ENCODE data around the gene LUZP2.
"Not testable (repeated sequence)": the region's sequence is repeated elsewhere in the genome, so short reads cannot be mapped to it uniquely, and the experiment has no call there.

The LUZP2 gene

DNA sequence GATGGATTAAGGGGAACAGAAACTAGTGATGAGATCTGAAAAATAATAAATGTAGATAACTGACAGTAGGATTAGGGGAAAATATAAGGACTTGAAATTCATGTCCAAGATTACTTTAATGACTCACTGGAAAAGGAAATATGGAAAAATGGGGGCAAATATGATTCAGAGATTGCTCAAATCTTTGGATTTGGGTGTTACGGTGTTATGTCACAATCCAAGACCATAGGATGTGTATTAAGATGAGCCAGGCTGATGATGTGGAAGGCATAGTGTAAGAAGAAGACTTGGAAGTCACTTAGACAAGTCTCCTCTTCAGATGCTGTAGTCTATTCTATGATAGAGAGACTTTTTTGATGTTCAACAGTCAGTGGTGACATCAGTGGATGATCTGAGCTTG, 323.7 kb downstream of the LUZP2 start:
- DNase-seq (ENCODE audit: low read depth in 3 of 3): no peak

DNA sequence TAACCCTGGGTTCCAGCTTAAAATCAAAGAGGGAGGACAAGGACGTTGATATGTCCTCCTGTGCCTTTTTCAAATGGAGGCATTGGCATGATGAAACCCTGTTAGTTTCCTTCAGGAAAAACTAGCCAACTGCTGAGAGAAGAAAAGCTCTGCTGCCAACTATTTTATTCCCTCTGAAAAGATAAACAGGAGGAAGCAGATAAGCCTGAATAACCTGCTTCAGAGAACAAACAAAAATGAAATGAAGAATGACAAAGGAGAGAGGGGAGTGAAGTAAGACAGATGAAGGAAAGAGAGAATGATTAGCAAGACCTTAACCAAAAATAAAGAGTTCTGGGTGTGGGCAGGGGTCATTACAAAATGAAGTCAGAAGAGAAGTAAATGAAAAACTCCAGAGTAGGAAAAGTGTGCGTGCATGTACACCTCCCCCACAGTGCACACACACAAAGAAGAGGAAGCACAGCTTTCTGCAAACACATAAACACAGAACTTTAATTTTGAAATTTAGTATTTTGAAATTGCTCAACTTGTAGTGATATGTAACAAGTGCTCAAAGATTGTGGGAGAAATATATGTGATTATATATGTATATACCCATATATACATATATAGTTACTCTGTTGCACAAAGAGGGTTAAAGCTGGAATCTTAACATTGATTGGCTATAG, 332.2 kb downstream of the LUZP2 start:
- no peak for DNase-seq (ENCODE audit: low read depth in 3 of 3)

DNA sequence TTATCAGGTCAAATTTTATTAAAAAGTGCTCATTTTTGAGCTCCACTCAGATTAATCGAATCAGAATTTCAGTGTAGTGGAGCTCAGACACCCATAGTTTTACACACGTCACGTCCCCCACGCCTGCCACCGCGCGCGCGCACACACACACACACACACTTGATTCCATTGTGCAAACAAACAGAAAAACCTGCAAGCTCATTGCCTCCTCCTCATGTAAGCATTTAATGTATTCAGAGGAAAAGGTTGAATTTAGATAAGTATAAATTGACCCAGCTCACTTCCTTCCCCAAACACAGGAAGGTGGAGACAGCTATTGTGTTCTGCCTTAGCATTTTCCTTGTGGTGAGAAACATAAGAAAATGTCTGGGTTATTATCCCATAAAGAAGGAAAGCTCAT, 336.7 kb downstream of the LUZP2 start:
- DNase-seq (ENCODE audit: low read depth in 3 of 3): no peak

DNA sequence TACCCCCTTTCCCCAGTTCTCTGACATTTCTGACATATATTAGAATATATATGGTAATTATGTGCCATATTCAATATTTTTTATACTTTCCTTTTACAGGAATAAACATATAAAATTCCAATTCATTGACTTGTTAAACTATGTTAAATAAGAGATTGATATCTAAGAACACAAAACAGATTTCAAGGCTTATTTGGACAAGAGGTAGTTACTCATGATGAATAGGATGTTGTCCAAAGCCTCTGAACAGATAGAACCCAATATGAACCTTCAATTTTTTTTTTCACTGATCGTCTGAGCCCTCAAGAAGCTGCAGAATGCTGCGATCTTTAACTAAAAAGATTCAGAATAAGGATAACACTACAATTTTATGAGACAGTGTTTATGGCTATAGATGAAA, 340.3 kb downstream of the LUZP2 start:
- DNase-seq (ENCODE audit: low read depth in 3 of 3): no peak

DNA sequence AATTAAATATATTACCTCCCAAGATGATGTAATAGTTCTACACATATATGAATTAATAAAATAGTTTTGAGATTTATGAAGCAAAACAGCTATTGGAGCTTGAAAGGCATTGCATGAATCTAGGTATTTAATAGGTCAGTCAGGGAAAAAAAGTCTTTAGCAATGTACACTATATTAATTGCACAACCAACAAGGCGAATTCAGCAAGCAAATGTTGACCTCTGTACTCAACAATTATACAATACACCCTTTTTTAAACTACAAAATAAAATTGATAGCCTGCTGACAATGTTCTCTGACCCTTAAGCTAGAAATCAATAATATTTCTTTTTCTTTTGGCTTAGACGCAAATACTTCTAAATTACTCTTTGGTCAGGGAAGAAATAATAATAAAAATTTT, 345.5 kb downstream of the LUZP2 start:
- no peak for DNase-seq (ENCODE audit: low read depth in 3 of 3)

DNA sequence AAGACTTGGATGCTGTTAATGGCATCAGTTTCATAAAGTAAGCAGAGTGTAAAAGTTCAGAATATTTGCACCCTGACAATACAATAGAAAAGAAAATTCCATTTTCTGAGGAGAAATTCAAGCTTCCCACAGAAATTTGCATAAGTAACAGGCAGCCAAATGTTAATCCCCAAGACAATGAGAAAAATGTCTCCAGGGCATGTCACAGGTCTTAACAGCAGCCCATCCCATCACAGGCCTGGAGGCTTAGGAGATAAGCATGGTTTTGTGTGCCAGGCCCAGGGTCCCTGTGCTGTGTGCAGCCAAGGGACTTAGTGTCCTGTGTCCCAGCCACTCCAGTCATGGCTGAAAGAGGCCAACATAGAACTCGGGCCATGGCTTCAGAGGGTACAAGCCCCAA, 347.6 kb downstream of the LUZP2 start:
- no peak for DNase-seq (ENCODE audit: low read depth in 3 of 3)

DNA sequence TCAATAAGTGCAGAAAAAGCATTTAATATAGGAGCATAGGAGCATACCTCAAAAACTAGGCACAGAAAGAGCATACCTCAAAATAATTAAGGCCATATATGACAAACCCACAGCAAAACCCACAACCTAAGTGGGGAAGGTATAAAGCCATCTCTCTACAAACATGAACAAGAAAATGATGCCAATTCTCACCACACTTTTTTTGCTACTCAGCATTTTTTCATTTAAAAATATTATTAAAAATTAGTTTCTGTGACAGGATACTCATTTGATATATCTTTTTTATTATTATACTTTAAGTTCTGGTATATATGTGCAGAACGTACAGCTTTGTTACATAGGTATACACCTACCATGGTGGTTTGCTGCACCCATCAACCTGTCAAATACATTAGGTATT, 352.0 kb downstream of the LUZP2 start:
- no peak for DNase-seq (ENCODE audit: low read depth in 3 of 3)

DNA sequence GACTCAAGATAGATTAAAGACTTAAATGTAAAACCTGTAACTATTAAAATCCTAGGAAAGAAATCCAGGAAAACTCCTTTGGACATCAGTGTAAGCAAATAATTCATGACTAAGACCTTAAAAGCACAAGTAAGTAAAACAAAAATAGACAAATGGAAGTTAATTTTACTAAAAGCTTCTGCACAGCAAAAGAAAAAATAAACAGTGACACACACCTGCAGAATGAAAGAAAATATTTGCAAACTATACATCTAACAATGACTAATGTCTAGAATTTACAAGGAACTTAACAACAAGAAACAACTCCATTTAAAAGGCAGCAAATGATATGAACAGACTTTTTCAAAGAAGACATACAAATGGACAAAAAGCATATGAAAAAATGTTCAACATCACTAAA, 359.1 kb downstream of the LUZP2 start:
- no peak for DNase-seq (ENCODE audit: low read depth in 3 of 3)

DNA sequence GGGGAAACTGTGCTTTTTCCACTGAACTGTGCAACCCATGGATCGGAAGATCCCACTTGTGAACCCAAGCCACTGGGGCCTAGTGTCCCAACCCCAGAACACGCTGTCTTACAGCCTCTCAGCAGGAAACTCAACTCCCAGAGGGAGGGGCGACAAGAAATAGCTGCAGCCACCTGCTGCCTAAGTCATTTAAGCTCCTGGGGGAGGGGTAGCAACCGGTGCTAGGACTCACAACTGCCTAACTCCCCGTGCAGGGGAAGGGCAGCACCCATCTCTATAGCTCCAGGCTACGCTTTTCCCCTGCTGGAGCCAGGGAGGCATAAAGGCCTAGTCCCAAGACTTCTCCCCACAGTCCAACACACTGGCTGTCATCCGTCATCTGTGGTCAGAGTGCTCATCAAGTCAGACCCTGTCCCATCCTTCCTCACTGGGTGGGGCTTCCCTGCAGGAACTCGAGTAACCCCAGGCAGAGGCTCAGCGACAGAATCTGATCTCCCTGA, 363.0 kb downstream of the LUZP2 start:
- DNase-seq (ENCODE audit: low read depth in 3 of 3): no peak

DNA sequence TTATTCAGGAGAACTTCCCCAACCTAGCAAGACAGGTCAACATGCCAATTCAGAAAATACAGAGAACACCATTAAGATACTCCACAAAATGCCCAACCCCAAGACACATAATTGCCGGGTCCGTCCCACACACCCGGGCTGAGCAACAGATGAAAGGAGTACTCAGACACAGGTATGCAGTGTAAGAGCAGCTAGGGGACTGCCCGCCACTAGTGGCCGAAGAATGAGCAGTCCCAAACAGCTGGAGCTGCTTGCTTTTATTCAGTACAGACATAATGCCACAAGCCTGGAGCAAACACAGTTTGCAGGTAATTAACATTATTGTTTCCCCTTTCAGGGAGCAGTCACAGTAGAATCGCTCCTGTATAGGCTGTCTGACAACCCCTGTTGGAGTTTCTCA, 364.6 kb downstream of the LUZP2 start:
- DNase-seq (ENCODE audit: low read depth in 3 of 3): no peak

DNA sequence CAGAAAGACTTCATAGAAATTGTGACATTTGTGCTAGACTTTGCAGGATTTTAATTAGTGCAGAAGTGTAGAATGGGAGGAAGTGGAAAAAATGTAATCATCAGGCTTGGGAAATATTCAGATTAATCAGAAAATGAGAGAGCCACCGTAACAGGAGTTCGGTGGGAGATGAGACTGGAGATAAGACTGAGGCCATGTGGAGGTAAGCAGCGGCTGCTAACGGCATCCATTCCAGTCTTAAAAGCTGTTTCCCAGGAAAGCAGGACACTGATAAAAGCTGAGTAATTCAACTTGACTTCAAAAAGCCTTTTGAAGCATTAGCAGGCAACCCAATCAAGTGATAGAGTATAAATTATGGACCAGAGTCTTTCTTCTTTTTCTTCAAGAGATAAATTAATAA, 369.9 kb downstream of the LUZP2 start:
- DNase-seq (ENCODE audit: low read depth in 3 of 3): no peak

DNA sequence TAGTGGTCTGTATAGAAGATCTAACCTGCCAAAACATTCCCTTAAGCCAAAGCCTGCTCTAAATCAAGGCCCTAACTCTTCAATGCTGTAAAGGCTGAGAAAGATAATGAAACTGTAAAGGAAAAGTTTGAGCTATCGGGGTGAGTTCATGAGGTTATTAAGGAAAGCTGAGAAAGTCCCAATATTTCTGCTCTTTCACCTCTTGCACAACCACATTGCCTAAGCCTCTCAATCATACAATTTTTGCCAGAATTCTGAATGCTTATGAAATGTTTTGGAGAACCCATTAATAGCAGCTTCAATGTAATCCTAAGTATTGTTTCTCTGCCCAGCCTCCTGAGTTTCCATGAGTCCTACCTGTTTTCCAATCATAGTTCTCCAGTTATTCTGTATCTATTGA, 373.2 kb downstream of the LUZP2 start:
- DNase-seq (ENCODE audit: low read depth in 3 of 3): no peak

DNA sequence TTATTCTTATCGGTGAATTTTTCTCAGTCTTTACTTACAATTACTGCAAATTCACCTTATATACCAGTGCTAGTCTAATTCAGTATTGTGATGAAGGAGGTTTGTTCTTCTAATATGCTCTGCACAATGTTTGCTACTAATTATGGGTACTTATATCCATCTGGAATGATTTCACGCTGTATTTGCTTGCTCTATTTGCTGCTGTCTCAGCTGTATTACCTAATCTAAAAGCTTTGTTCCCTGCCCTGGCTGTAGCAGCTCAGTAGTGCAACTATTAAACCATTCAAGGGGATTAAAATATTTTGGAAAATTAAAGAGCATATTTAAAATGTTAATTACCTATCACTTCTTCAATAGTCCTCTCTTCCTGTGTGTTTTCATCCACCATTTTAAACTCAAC, 375.3 kb downstream of the LUZP2 start:
- no peak for DNase-seq (ENCODE audit: low read depth in 3 of 3)

DNA sequence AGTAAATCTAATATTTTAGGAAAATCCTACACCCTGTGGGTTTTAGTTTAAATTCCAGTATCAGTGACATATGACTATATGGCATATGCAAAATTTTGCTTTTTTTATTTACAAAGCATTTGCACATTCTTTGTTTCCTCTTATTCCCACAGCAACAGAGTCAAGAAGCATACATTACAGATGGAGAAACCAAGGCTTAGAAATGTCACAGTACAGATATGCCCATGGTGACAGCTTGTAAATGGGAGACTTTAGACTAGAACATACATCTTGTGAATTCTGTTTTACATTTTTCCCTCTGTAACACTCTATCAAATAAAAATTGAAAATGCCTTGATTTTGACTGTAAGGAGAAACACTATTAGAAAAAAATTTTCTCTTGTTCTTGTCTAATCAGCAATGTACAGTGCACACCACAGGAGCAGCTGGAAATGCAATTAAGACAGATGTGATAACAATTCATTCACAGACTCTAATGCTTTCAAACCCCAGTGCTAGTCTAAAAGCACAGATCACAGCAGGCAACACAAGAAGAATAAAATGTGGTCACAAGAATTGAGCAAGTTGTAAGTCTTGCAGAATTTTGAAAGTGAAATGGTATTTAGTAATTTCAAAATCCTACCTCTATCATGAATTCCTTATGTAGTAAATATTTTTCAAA, 375.9 kb downstream of the LUZP2 start:
- no peak for DNase-seq (ENCODE audit: low read depth in 3 of 3)

DNA sequence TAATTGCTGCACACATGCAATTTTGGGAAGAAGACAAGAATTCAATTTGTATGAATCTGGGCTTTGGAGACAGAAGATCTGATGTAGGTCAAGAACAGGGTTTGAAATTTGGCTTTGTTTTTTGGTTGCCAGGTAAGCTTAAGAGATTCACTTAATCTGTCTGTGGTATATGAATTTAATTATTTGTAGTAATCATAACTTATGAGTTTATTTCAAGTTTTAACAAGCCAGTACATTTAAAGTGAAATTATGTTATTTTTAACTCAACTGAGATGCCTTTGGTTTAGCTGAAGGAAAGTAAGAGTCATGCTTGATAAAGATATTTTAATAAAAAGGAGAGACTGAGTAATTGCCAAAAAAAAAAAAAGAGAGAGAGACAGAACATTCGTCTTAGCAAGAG, 384.1 kb downstream of the LUZP2 start:
- no peak for DNase-seq (ENCODE audit: low read depth in 3 of 3)

DNA sequence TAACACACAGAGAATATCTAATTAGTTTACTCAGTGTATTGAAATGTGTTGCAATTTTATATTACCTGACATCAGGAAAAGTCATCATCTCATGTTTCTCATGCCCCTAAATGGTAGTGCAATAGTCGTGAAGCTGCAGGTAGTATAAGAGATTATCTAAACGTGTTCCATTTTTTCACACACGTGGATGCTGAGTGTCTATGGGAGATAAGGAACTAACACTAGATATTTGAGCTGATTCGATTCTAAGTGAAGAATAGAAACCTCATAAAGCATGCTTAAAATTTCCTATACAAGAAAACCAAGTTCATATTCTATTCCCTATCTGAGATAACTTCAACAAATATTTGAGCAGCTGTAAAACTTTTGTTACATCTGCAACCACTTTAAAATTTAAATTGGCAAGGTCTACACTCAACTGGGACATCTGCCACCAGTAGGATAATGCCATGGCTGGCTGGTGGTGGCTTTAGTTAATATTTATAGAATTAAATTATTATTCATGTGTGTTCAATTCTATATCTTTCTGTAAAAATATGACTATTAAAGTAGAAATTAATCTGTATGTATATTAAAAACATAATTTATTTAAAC, 388.8 kb downstream of the LUZP2 start:
- no peak for DNase-seq (ENCODE audit: low read depth in 3 of 3)

DNA sequence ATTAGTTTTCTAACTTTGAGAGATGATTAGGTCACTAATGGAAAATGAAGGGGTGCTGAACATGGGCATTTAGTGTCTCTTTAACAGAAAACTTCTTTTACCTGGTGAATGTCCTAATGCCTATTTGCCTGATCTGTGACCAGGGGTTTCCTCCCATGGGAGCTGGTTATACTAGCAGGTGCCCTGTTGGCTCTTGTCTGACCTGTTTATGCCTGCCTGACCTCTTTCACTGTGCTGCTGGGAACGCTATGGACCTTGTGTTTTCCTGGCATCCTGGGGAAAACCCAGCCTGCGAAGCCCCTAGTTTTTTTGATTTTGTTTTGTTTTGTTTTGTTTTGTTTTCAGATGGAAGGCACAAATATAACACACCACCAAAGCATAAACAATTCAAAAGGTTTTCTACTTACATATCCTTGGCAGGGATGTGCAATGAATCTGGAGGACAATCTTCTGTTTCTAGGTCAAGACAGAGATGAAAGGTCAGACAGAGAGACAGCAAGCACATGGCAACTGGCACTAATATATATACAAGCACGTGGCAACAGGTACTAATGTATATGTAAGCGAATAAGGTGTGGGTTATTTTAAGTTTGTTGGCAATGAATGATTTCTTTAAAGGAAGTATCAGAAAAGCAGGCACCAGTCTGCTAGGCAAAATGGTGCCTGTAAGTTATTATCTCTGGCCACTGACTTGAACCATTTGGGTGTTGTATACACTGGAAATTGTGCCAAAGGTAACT, 390.2 kb downstream of the LUZP2 start:
- DNase-seq (ENCODE audit: low read depth in 3 of 3): no peak

DNA sequence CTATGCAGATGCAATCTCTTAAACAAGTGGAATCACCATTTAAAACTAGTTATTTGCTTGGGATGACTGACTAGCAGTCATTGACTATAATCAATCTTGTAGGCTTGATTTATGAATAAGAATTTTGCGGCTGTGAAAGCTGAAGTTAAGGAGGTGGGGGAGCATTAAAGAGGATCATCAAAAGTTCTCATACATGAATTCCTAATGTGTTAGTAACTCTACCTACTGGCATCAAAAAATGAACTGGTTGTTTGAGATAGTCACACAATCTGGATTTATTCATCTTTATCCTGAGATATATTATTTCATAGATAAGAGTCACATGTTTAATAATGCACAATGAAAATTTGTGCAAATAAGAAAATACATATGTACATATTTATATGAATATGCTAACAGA, 393.6 kb downstream of the LUZP2 start:
- DNase-seq (ENCODE audit: low read depth in 3 of 3): no peak

DNA sequence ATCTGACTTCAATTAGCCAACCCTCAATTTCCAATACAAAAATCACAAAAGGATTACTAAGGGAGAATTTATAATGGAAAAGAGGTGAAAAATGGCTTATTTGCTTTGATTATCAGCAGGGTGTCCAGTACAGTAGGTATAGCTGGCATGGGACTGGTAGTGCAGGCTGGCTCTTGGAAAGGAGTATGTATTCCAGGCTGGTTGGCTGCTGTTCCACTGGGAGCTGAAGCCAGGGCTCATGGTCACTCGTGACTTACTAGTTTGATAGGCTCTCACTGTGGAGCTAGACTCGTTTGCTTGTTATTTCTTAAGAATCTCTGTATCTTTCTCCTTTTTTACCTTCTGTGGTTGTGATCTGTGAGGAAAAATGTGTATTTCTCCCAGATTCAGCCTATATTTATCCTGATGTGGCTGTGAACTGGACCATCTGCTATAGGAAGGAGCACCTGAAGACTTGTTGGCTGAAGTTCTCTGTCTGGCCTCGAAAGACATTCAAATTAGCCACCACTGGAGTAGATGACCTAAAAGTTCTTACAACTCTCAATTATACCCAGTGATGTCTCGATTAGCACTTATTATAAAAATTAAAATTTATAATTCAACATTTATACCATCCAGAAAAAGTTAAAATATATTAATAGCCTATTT, 395.1 kb downstream of the LUZP2 start:
- DNase-seq (ENCODE audit: low read depth in 3 of 3): not testable (repeated sequence)

DNA sequence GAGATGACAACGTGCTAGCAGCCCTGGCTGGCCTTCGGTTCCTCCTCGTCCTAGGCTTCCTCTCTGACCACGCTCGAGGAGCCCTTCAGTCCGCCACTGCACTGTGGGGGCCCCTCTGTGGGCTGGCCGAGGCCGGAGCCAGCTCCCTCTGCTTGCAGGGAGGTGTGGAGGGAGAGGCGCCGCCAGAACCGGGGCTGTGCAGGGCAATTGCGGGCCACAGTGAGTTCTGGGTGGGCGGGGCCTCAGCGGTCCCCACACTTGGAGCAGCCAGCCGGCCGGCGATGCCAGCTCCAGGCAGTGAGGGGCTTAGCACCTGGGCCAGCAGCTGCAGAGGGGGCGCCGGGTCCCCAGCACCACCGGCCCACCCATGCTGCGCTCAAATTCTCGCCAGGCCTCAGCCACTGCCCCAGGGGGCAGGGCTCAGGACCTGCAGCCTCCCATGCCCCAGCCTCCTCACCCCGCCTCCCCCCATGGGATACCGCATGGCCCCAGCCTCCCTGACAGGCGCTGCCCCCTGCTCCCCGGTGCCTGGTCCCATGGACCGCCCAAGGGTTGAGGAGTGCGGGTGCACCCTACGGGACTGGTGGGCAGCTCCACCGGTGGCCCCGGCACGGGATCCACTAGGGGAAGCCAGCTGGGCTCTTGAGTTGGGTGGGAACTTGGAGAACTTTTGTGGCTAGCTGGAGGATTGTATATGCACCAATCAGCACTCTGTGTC, 399.4 kb downstream of the LUZP2 start:
- no peak for DNase-seq (ENCODE audit: low read depth in 3 of 3)

DNA sequence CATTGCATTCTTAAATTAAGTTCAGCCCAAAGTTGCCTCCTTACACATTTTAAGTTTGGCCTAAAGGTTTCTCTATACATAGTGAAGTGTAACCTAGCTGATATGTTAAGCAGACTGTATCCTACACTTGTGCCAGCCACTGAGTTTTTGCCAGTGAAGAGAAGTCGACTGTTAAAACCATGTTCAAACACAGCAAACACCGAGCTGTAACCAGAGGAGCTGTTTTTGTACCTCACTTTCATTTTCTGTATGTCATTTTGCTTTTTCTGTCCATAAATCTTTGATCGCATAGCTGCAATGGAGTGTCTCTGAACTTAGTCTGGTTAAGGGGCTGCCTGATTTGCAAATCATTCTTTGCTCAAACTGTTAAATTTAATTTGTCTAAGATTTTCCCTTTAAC, 403.7 kb downstream of the LUZP2 start:
- no peak for DNase-seq (ENCODE audit: low read depth in 3 of 3)

Measured in stimulated activated CD4-positive, alpha-beta T cell treated with anti-CD3 and anti-CD28 coated beads, TNF-alpha, amount 100 ng/mL, for 48 hours (primary cell).